WTC11 (cell line): Measurements from ENCODE around the gene AVEN. TPM values are rescaled to one million over a fixed set of nuclear protein-coding genes. Genes with fewer than 3 reads are reported as not detected.

Source experiments
- ATAC-seq: fragments of 200-7000 bp; cut with Tn5 transposase; 2 replicates; pipeline ENCODE4 v1.10.0; 2021; ENCODE audit warnings: mild to moderate bottlenecking, moderate library complexity
- CTCF ChIA-PET: fragments of 300-600 bp; sonication (Branson Sonifier 250); formaldehyde crosslinking; loops from one replicate; lab custom pipeline; 2021; ENCODE audit warnings: antibody characterized with exemption; lab: Charles Lee
- POLR2A ChIA-PET: fragments of 350-600 bp; sonication (Branson Sonifier 250); formaldehyde crosslinking; loops from one replicate; lab custom pipeline; 2021; ENCODE audit warnings: antibody characterized with exemption; lab: Charles Lee
- DNase-seq: peaks from one replicate; pipeline ENCODE4 v3.0.0; 2021; ENCODE audit warnings: low spot score
- H3K27ac Mint-ChIP-seq: 2 replicates; pipeline ENCODE4 v1.8.0; 2021; ENCODE audit warnings: mixed read lengths
- H3K27me3 Mint-ChIP-seq: 2 replicates; pipeline ENCODE4 v1.8.0; 2021; ENCODE audit warnings: low read depth, mild to moderate bottlenecking, moderate library complexity, mixed read lengths
- H3K36me3 Mint-ChIP-seq: 2 replicates; pipeline ENCODE4 v1.8.0; 2021; ENCODE audit warnings: mixed read lengths
- H3K4me1 Mint-ChIP-seq: 2 replicates; pipeline ENCODE4 v1.8.0; 2022; ENCODE audit warnings: mixed read lengths
- H3K4me3 Mint-ChIP-seq: 2 replicates; pipeline ENCODE4 v1.8.0; 2021; ENCODE audit warnings: mild to moderate bottlenecking, moderate library complexity, mixed read lengths
- H3K9me3 Mint-ChIP-seq: 2 replicates; pipeline ENCODE4 v1.8.0; 2021; ENCODE audit warnings: mixed read lengths
- AR ChIP-seq: fragments of 250-450 bp; sonication (Bioruptor Pico); IDR thresholded peaks from 2 replicates; pipeline ENCODE4 v1.9.0; 2021; ENCODE audit warnings: mild to moderate bottlenecking
- ATF1 ChIP-seq: sonication (generic); formaldehyde crosslinking; IDR thresholded peaks from 2 replicates; pipeline ENCODE4 v1.8.1; 2023; ENCODE audit warnings: mild to moderate bottlenecking, moderate library complexity, missing genetic modification reagents
- ATF3 ChIP-seq: sonication (generic); formaldehyde crosslinking; conservative IDR thresholded peaks from 2 replicates; pipeline ENCODE4 v1.8.1; 2022; ENCODE audit warnings: mild to moderate bottlenecking, missing genetic modification reagents
- E2F1 ChIP-seq: sonication (generic); formaldehyde crosslinking; IDR thresholded peaks from 2 replicates; pipeline ENCODE4 v1.8.0; 2022; ENCODE audit warnings: mild to moderate bottlenecking, missing genetic modification reagents
- KAT7 ChIP-seq: sonication (generic); formaldehyde crosslinking; IDR thresholded peaks from 2 replicates; pipeline ENCODE4 v1.8.1; 2023; ENCODE audit warnings: missing genetic modification reagents, mild to moderate bottlenecking, borderline replicate concordance
- MAX ChIP-seq: sonication (generic); formaldehyde crosslinking; IDR thresholded peaks from 2 replicates; pipeline ENCODE4 v1.8.0; 2022; ENCODE audit warnings: mild to moderate bottlenecking, missing genetic modification reagents
- MXD4 ChIP-seq: fragments of 250-450 bp; sonication (Bioruptor Pico); IDR thresholded peaks from 2 replicates; pipeline ENCODE4 v1.8.0; 2021; ENCODE audit warnings: mild to moderate bottlenecking, moderate library complexity, borderline replicate concordance
- NFE2L1 ChIP-seq: sonication (generic); formaldehyde crosslinking; IDR thresholded peaks from 2 replicates; pipeline ENCODE4 v1.8.1; 2023; ENCODE audit warnings: missing genetic modification reagents
- NR2C2 ChIP-seq: sonication (generic); formaldehyde crosslinking; IDR thresholded peaks from 2 replicates; pipeline ENCODE4 v1.8.0; 2022; ENCODE audit warnings: mild to moderate bottlenecking, missing genetic modification reagents
- SOX15 ChIP-seq: fragments of 250-450 bp; sonication (Bioruptor Pico); IDR thresholded peaks from 2 replicates; pipeline ENCODE4 v1.9.0; 2021; ENCODE audit warnings: mild to moderate bottlenecking
- ZNF232 ChIP-seq: sonication (generic); formaldehyde crosslinking; IDR thresholded peaks from 2 replicates; pipeline ENCODE4 v1.8.0; 2022; ENCODE audit warnings: mild to moderate bottlenecking, missing genetic modification reagents
- ZNF671 ChIP-seq: fragments of 250-450 bp; sonication (Bioruptor Pico); IDR thresholded peaks from 2 replicates; pipeline ENCODE4 v1.8.0; 2021; ENCODE audit warnings: mild to moderate bottlenecking
- total RNA-seq: library from RNA; stranded (reverse); gene quantifications from 3 replicates; pipeline ENCODE4 v1.2.3, GENCODE V29; 2021
- TF ChIP-seq, protein P1 (sequence below): sonication (generic); formaldehyde crosslinking; IDR thresholded peaks from 2 replicates; pipeline ENCODE4 v1.8.1; 2023; ENCODE audit warnings: mild to moderate bottlenecking, missing genetic modification reagents
- TF ChIP-seq, protein P2 (sequence below): fragments of 250-450 bp; sonication (Bioruptor Pico); IDR thresholded peaks from 2 replicates; pipeline ENCODE4 v2.1.2; 2022; ENCODE audit warnings: mild to moderate bottlenecking, moderate library complexity
- TF ChIP-seq, protein P3 (sequence below): fragments of 250-450 bp; sonication (Bioruptor Pico); IDR thresholded peaks from 2 replicates; pipeline ENCODE4 v1.9.0; 2021; ENCODE audit warnings: mild to moderate bottlenecking, borderline replicate concordance

The AVEN gene
- total RNA-seq, 1 experiment from 2014 or later = 12.4 TPM

GRCh38 chr15:34076785-34077184, 37.8 kb upstream of the AVEN start:
- H3K27me3 Mint-ChIP-seq = no peaks in the 10 kb centered on the region
- CTCF ChIA-PET = interaction anchor here (1.5 kb wide), 1 partner anchor 33 kb away, joined by 3 read pairs; no protein-coding TSS in a partner anchor
- H3K27ac Mint-ChIP-seq = no peak overlapping the region
- POLR2A ChIA-PET = interaction anchor here (0.6 kb wide), 1 partner anchor 237 kb away, joined by 3 read pairs; no protein-coding TSS in a partner anchor
- no peaks in the 10 kb centered on the region for H3K36me3 Mint-ChIP-seq
- H3K4me1 Mint-ChIP-seq = no peaks in the 10 kb centered on the region
- H3K4me3 Mint-ChIP-seq = no peak overlapping the region
- no peaks in the 10 kb centered on the region for H3K9me3 Mint-ChIP-seq
- ATAC-seq = no peak
- no peak for DNase-seq
- TF ChIP-seq MXD4 (CRISPR knock-in tag) = no peak
- no peak for TF ChIP-seq E2F1 (CRISPR knock-in tag)
- TF ChIP-seq, protein P1, sequence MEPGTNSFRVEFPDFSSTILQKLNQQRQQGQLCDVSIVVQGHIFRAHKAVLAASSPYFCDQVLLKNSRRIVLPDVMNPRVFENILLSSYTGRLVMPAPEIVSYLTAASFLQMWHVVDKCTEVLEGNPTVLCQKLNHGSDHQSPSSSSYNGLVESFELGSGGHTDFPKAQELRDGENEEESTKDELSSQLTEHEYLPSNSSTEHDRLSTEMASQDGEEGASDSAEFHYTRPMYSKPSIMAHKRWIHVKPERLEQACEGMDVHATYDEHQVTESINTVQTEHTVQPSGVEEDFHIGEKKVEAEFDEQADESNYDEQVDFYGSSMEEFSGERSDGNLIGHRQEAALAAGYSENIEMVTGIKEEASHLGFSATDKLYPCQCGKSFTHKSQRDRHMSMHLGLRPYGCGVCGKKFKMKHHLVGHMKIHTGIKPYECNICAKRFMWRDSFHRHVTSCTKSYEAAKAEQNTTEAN (CRISPR knock-in tag) = no peak
- TF ChIP-seq, protein P2, sequence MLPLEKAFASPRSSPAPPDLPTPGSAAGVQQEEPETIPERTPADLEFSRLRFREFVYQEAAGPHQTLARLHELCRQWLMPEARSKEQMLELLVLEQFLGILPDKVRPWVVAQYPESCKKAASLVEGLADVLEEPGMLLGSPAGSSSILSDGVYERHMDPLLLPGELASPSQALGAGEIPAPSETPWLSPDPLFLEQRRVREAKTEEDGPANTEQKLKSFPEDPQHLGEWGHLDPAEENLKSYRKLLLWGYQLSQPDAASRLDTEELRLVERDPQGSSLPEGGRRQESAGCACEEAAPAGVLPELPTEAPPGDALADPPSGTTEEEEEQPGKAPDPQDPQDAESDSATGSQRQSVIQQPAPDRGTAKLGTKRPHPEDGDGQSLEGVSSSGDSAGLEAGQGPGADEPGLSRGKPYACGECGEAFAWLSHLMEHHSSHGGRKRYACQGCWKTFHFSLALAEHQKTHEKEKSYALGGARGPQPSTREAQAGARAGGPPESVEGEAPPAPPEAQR (CRISPR knock-in tag) = no peak
- no peak for TF ChIP-seq MAX
- TF ChIP-seq, protein P3, sequence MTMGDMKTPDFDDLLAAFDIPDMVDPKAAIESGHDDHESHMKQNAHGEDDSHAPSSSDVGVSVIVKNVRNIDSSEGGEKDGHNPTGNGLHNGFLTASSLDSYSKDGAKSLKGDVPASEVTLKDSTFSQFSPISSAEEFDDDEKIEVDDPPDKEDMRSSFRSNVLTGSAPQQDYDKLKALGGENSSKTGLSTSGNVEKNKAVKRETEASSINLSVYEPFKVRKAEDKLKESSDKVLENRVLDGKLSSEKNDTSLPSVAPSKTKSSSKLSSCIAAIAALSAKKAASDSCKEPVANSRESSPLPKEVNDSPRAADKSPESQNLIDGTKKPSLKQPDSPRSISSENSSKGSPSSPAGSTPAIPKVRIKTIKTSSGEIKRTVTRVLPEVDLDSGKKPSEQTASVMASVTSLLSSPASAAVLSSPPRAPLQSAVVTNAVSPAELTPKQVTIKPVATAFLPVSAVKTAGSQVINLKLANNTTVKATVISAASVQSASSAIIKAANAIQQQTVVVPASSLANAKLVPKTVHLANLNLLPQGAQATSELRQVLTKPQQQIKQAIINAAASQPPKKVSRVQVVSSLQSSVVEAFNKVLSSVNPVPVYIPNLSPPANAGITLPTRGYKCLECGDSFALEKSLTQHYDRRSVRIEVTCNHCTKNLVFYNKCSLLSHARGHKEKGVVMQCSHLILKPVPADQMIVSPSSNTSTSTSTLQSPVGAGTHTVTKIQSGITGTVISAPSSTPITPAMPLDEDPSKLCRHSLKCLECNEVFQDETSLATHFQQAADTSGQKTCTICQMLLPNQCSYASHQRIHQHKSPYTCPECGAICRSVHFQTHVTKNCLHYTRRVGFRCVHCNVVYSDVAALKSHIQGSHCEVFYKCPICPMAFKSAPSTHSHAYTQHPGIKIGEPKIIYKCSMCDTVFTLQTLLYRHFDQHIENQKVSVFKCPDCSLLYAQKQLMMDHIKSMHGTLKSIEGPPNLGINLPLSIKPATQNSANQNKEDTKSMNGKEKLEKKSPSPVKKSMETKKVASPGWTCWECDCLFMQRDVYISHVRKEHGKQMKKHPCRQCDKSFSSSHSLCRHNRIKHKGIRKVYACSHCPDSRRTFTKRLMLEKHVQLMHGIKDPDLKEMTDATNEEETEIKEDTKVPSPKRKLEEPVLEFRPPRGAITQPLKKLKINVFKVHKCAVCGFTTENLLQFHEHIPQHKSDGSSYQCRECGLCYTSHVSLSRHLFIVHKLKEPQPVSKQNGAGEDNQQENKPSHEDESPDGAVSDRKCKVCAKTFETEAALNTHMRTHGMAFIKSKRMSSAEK = no peak
- TF ChIP-seq NFE2L1 (CRISPR knock-in tag) = no peak
- TF ChIP-seq ZNF232 (CRISPR knock-in tag) = no peak
- TF ChIP-seq NR2C2 = no peak
- no peak for TF ChIP-seq ZNF671 (CRISPR knock-in tag)
- TF ChIP-seq SOX15 (CRISPR knock-in tag) = no peak
- no peak for TF ChIP-seq ATF3 (CRISPR knock-in tag)
- no peak for TF ChIP-seq ATF1
- TF ChIP-seq KAT7 (CRISPR knock-in tag) = no peak
- no peak for TF ChIP-seq AR (CRISPR knock-in tag)
